IPS-20b (cell line): ENCODE measurements around the gene PHACTR3.

Experiments used
- H3K27ac ChIP-seq: one replicate; pipeline ENCODE4 v1.5.1; 2013; ENCODE audit warnings: low read length
- H3K27me3 ChIP-seq: 2 replicates; pipeline ENCODE4 v1.6.1; 2013; ENCODE audit warnings: mild to moderate bottlenecking, low read length, inconsistent platforms; ENCODE audit not compliant: insufficient read depth
- H3K36me3 ChIP-seq: 2 replicates; pipeline ENCODE4 v1.6.1; 2013; ENCODE audit warnings: low read depth, mild to moderate bottlenecking, inconsistent platforms, low read length, moderate library complexity; ENCODE audit not compliant: insufficient read depth
- H3K4me1 ChIP-seq: 2 replicates; pipeline ENCODE4 v1.6.1; 2013; ENCODE audit warnings: mild to moderate bottlenecking, control low read depth, inconsistent platforms, low read length, moderate library complexity; ENCODE audit not compliant: insufficient read depth
- H3K4me3 ChIP-seq: 2 replicates; pipeline ENCODE4 v1.5.1; 2013; ENCODE audit warnings: mild to moderate bottlenecking, low read length, inconsistent platforms
- H3K9ac ChIP-seq: 2 replicates; pipeline ENCODE4 v1.6.1; 2013; ENCODE audit warnings: low read depth, mild to moderate bottlenecking, inconsistent platforms, low read length, moderate library complexity
- H3K9me3 ChIP-seq: 2 replicates; pipeline ENCODE4 v1.6.1; 2013; ENCODE audit warnings: mild to moderate bottlenecking, low read depth, low read length, inconsistent platforms; ENCODE audit not compliant: insufficient read depth

Gene PHACTR3

DNA sequence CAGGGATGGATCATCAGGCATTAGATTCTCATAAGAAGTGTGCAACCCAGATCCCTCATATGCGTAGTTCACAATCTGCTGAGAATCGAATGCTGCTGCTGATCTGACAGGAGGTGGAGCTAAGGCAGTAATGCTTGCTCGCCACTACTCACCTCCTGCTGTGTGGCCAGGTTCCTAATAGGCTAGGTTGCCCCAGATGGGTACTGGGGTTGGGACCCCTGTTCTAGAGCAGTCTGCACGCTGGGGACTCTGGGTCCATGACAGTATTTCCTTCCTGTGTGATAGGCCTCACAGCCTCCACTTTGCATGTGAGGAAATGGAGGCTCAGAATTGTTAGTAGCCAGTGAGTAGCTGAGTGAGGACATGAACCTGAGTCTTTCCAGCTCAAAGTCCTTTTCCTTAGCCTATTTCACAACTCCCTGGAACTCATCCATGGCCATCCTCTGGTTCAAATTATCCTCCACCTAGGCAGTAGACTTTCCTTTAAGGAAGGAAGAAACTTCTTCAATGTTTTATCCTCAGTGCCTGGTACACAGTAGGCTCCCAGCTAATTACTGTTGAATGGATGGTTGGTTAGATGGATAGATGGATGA is 211.9 kb downstream of the PHACTR3 start:
- no peaks in the 10 kb centered on the region for H3K9me3 ChIP-seq
- no peak overlapping the region for H3K4me3 ChIP-seq
- H3K9ac ChIP-seq, result no peak overlapping the region
- no peaks in the 10 kb centered on the region for H3K36me3 ChIP-seq
- peaks cover 5% of the 10 kb centered on the region; the same call in 1 of the 2 replicates for H3K27me3 ChIP-seq
- no peaks in the 10 kb centered on the region for H3K4me1 ChIP-seq
- H3K27ac ChIP-seq, result no peak overlapping the region

DNA sequence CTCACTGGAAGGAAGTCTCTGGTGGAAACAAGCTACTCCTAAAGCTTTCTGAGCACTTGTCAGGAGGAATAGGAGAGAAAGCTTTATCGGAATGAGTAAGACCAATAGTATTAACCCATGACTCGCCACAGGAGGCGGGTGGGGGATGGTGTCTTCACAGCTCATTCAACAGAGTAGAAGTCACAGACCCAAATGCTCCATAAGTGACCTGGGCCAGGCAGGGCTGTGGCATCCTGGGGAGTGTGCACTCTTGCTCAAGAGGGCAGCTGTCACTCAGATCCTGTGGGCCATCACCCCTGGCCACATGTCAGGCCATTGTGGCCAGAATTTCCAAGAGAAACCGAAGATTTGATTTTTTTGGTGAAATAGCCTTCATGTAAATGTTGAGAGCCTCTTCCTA is 213.1 kb downstream of the PHACTR3 start:
- no peak overlapping the region for H3K9ac ChIP-seq
- no peaks in the 10 kb centered on the region for H3K9me3 ChIP-seq
- no peak overlapping the region for H3K4me3 ChIP-seq
- no peaks in the 10 kb centered on the region for H3K36me3 ChIP-seq
- H3K27ac ChIP-seq, result no peak overlapping the region
- no peaks in the 10 kb centered on the region for H3K4me1 ChIP-seq
- peaks cover 5% of the 10 kb centered on the region; the same call in 1 of the 2 replicates for H3K27me3 ChIP-seq

DNA sequence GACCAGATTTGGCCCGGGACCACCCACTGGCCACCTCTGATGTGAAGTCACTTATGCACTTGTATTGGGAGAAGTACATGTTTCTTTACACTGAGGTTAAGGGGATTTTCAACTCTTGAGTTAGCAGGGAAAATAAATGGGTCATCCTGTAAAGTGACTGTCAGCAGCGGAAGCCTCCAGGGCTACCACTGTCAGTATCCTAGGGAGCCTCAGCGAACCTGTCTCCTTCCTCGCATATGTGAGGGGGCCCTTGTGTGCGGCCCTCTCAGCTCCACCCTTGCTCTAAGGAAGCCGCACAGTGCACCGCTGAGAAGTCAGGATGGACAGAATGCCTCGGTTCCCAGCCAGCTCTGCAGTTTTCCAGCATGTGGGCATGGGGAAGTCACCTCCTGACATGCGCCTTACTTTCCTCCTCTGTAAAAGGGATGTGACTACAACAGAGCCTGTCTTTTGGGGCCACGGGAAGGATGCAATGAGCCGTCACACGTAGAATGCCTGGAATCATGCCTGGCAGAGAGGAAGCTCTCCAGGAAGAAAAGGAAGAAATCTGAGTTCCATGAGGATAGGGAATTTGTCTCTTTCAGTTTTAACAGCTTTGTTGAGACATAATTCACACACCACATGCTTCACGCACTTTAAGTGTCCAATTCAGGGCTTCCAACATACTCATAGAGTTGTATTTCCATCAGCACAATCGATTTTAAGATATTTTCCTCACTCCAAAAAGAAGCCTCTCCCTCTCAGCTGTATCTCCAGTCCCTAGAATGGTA is 213.7 kb downstream of the PHACTR3 start:
- Histone ChIP-seq H3K9ac (no peak overlapping the region), H3K27ac (no peak overlapping the region), H3K36me3 (no peaks in the 10 kb centered on the region), H3K4me1 (no peaks in the 10 kb centered on the region), H3K9me3 (no peaks in the 10 kb centered on the region), H3K27me3 (peaks cover 5% of the 10 kb centered on the region; the same call in 1 of the 2 replicates), H3K4me3 (no peak overlapping the region)

DNA sequence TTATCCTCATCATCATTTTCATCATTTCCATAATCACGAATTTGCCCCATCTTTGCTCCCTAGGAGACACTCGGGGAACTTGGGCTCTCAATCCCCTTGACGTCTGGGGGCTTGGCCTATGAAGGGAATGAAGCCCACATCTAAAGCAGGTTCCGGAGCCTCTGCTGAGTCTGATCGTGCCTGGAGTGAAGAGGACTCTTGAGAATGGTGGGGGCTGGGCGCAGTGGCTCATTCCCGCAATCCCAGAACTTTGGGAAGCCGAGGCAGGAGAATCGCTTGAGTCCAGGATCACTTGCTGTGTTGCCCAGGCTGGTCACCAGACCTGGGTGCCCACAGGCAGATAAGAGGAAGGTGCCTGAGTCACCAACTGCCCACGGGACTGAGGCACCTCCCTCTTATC is 214.6 kb downstream of the PHACTR3 start:
- H3K4me3 ChIP-seq, result no peak overlapping the region
- H3K27me3 ChIP-seq, result peaks cover 5% of the 10 kb centered on the region; the same call in 1 of the 2 replicates
- H3K36me3 ChIP-seq, result no peaks in the 10 kb centered on the region
- H3K27ac ChIP-seq, result no peak overlapping the region
- no peak overlapping the region for H3K9ac ChIP-seq
- no peaks in the 10 kb centered on the region for H3K4me1 ChIP-seq
- no peaks in the 10 kb centered on the region for H3K9me3 ChIP-seq

DNA sequence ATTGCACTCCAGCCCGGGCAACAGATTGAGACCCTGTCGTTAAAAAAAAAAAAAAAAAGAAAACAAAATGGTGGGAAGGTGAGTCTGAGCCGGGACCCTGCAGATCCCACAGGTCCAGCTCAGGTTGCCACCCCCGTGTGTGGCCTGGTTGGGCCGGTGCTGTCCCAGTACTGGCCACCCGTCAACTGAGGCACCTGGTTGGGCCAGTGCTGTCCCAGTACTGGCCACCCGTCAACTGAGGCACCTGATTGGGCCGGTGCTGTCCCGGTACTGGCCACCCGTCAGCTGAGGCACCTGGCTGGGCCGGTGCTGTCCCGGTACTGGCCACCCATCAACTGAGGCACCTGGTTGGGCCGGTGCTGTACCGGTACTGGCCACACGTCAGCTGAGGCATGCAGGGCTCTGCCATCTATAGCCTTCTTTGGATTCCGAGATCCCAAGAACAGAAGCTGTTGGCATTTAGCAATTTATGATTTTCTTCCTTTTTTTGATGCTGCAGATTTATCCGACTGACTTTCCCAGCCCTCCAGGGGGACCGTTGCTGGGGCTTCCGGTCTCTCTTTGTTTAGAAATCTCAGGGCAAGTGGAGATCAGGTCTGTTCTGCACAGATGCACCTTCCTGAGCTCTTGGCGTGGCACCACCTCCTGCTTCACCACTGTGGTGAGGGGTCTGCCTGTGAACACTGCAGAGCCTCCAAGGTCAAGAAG is 215.3 kb downstream of the PHACTR3 start:
- H3K27me3 ChIP-seq, result peaks cover 5% of the 10 kb centered on the region; the same call in 1 of the 2 replicates
- H3K9me3 ChIP-seq, result no peaks in the 10 kb centered on the region
- no peak overlapping the region for H3K9ac ChIP-seq
- H3K4me3 ChIP-seq, result no peak overlapping the region
- no peaks in the 10 kb centered on the region for H3K36me3 ChIP-seq
- H3K4me1 ChIP-seq, result no peaks in the 10 kb centered on the region
- no peak overlapping the region for H3K27ac ChIP-seq

DNA sequence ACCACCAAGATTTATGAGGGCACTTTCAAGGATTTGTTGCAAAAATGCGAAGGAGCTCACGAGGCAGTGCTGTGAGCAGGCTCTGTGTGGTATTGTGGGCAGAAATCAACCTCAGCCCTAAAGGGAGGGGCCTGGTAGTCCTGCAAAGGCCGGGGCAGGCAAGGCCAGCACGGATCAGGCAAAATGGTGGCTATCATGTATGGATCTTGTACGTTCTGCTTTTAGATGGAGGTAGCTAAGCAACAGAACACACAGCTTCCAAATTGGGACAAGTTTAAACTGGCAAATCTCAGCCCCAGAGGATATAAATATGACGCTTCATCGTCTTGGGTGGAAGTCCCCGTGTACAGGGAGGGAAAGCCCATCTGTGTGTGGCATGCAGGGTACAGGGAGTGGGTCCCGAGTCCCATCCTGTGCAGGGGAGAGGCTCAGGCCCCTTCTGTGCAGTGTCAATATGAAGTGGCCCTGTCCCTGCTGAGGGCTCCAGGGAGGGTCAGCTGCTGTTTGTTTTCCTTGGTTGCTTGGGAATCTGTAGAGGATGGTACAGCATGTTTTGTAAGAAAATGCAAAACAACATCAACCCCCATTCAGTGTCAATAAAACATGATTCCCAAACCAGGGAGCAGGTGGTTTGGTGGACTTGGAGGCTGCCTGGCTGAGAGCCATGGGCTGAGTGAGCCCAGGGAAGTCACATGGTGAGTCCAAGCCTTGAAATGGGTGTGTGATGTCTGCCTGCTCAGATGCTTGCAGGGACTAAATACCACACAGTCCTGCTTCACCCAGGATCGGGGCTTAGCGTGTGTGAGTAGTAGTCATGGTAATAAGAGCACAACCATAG is 216.1 kb downstream of the PHACTR3 start:
- Histone ChIP-seq H3K27me3 (peaks cover 5% of the 10 kb centered on the region; the same call in 1 of the 2 replicates), H3K27ac (no peak overlapping the region)

DNA sequence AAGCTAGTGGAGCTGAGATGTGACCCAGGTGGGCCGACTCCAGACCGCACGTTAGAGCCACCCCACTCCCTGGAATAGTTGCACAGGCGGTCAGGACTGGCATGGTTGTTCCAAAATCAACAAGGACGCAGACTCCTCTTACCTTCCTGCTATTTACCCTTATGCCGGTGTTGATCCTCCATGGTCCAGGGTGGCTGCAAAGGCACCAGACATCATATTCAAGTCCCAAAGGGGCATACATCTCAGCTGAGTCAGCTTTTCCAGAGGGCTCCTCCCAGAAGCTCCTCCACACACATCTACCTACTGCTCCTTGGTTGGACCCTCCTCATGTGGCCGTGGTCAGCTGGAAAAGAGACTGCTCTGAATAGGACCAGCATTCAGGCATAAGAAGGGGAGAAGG is 216.9 kb downstream of the PHACTR3 start:
- Histone ChIP-seq H3K27me3 (peaks cover 5% of the 10 kb centered on the region; the same call in 1 of the 2 replicates), H3K9me3 (no peaks in the 10 kb centered on the region)

More for the DNA sequence above, 216.1 kb downstream of the PHACTR3 start:
- H3K4me1 ChIP-seq, result no peaks in the 10 kb centered on the region
- H3K9ac ChIP-seq, result no peak overlapping the region
- no peaks in the 10 kb centered on the region for H3K36me3 ChIP-seq
- no peak overlapping the region for H3K4me3 ChIP-seq
- no peaks in the 10 kb centered on the region for H3K9me3 ChIP-seq

DNA sequence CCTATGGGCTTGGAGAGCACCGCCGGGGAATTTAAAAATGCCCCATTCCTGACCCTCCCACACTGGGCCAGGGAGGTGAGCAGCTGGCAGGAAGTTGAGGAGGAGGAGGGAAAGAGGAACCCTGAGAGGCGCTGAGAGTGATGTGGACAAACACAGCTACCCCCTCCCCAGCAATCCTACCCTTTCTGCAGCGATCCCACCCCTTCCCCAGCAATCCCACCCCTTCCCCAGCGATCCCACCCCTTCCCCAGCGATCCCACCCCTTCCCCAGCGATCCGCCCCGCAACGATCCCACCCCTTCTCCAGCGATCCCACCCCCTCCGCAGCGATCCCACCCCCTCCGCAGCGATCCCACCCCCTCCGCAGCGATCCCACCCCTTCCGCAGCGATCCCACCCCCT is 217.4 kb downstream of the PHACTR3 start:
- H3K9me3 ChIP-seq, result no peaks in the 10 kb centered on the region
- no peaks in the 10 kb centered on the region for H3K4me1 ChIP-seq
- H3K27ac ChIP-seq, result no peak overlapping the region
- no peak overlapping the region for H3K9ac ChIP-seq
- no peaks in the 10 kb centered on the region for H3K36me3 ChIP-seq
- peaks cover 5% of the 10 kb centered on the region; the same call in 1 of the 2 replicates for H3K27me3 ChIP-seq
- H3K4me3 ChIP-seq, result no peak overlapping the region

More for the DNA sequence above, 216.9 kb downstream of the PHACTR3 start:
- no peak overlapping the region for H3K4me3 ChIP-seq
- no peaks in the 10 kb centered on the region for H3K4me1 ChIP-seq
- no peak overlapping the region for H3K9ac ChIP-seq
- H3K27ac ChIP-seq, result no peak overlapping the region
- H3K36me3 ChIP-seq, result no peaks in the 10 kb centered on the region

DNA sequence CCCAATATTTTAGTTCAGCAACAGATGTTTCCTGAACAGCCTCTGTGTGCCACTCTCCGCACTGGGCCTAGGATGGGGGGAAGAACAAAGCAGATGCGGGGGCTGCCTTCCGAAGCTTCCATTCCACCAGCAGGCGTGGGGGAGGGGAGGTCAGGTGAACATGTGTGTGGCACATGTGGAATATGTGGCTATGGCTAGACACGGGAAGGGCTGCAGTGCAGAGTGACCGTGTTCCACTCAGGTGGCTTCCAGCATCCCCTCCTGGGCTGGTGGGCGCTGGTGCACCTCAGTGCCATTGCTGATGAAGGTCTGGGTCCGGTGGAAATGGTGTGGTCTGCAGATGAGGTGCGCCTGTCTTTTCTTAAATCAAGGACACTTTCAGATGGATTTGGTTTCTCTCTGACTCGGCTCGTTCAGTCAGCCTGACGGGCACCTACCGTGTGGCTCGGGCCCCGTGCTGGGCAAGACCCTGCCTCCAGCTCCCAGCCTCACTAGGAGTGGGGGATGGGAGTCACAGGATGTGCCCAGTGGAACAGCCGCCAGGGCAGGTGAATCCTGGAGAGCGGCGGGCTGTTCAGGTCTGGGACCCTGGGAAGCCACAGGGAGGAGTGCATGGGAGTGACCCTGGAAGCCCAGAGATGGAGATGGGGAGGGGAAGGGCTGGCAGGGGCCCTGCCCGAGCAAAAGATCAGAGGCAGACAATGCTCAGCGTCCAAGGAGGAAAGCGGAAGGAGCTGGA is 218.1 kb downstream of the PHACTR3 start:
- Histone ChIP-seq H3K9ac (no peak overlapping the region), H3K9me3 (no peaks in the 10 kb centered on the region), H3K4me1 (no peaks in the 10 kb centered on the region), H3K36me3 (no peaks in the 10 kb centered on the region), H3K4me3 (no peak overlapping the region), H3K27ac (no peak overlapping the region), H3K27me3 (peaks cover 5% of the 10 kb centered on the region; the same call in 1 of the 2 replicates)

DNA sequence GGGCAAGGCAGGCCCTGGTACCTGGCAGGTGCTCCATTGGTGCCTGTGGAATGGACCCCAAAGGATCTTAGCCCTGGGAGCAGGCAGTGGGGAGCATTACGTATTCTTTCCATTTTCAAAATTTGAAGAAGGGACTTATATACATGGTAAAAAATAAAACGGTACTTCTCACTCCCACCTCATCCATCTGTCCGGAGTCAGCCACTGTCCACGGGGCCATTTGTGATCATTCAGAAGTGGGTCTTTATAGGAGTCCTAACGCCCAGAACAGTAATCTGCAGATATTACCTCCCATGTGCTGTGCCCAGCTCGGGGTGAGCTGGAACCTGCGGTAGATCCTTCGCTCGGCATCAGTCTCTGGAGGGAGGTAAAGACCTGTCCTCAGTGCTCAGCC is 218.7 kb downstream of the PHACTR3 start:
- no peaks in the 10 kb centered on the region for H3K9me3 ChIP-seq
- H3K27me3 ChIP-seq, result peaks cover 5% of the 10 kb centered on the region; the same call in 1 of the 2 replicates
- H3K36me3 ChIP-seq, result no peaks in the 10 kb centered on the region
- no peaks in the 10 kb centered on the region for H3K4me1 ChIP-seq
- H3K27ac ChIP-seq, result no peak overlapping the region
- no peak overlapping the region for H3K4me3 ChIP-seq
- H3K9ac ChIP-seq, result no peak overlapping the region
